Cardiac atrium fibroblast (primary cell): ENCODE measurements around the gene ILDR1. TPM values are rescaled to one million over a fixed set of nuclear protein-coding genes. Genes with fewer than 3 reads are reported as not detected.

Source experiments
- total RNA-seq: library from RNA; depleted of rRNA; stranded (reverse); fragments of >200 nt; gene quantifications from 2 replicates; pipeline ENCODE4 v1.2.3, GENCODE V29; 2015

ILDR1 gene
- not detected in 2 replicates for total RNA-seq

DNA sequence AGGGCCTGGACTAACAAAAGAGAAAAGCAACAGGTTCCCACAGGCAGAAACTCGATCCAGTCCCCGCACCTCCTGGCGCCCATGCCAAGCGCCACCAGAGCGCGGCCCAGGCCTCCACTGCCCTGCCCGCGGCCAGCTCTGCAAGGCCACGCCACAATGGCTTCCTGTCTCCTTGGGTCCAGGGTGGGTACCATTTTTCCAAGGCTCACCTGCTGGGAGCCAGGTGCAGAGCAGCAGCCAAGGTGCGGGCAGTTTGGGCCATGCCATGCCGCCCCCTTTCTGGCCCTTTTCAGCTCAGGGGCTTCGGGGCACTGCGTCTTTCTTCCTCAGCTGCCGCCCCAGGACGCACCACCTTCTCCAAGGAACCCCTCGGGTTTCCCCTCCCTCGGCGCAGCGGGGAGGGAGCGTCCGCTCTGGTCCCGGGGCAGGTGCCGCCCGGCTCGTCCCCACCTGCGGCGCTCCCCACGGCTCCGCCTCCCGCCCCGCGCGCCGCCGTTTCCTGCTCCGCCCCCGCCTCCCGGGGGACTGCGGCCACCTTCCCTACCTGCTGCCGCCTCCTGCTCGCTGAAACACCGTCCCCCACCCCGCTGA lies at the start of gene ILDR1:
Gene ILDR1, minus strand, starts transcription at position 437 of the 591 bp plus-strand sequence. Its CDS starts 170 bp downstream, at position 267.

GRCh38 chr3:122055215-122055614 lies 33.2 kb upstream of the ILDR1 start, which contains the start of gene CD86:
TSS of gene CD86 (plus strand) at chr3:122055362. CDS start at chr3:122055490, 128 bp downstream.

Other genes starting within 250 kb of the ILDR1 start
- gene IQCB1, start 187.2 kb downstream of the ILDR1 start, total RNA-seq: 11.6 and 21.9 TPM in 2 replicates
- gene EAF2, start 187.0 kb downstream of the ILDR1 start, total RNA-seq: 0.32 TPM in 1 of 2 replicates, not detected in the other
- gene SLC15A2, start 127.8 kb downstream of the ILDR1 start, total RNA-seq: 0.18 and 0.32 TPM in 2 replicates
- not detected in 2 replicates for gene CD86, start 33.1 kb upstream of the ILDR1 start, total RNA-seq
- not detected in 2 replicates for gene CASR, start 161.4 kb upstream of the ILDR1 start, total RNA-seq